ENCODE results near the gene DGKI. TPM values are rescaled to one million over a fixed set of nuclear protein-coding genes. Genes with fewer than 3 reads are reported as not detected.

Gene DGKI
- total and polyA plus RNA-seq, 2 donors (not counting 1 experiment from before 2014, with no cell fraction given), result not detected

- H3K4me1 ChIP-seq (ENCODE audit: control insufficient read depth in 2 of 2, insufficient read depth in 2 of 2, low read length in 2 of 2), result no peaks in the 10 kb centered on the region
- no CpG with 5 or more reads among the region's 1 CpG for WGBS (ENCODE audit: insufficient coverage)
- peaks cover 3% of the 10 kb centered on the region for H3K27me3 Mint-ChIP-seq
- no peaks in the 10 kb centered on the region for H4K20me1 ChIP-seq (ENCODE audit: control insufficient read depth, insufficient read depth, low read length, poor library complexity, severe bottlenecking)
- H3K27ac ChIP-seq (ENCODE audit: low read length in 2 of 2), result no peak overlapping the region
- no peak overlapping the region for H3K9ac ChIP-seq (ENCODE audit: low read length)
- no peak overlapping the region for H2AFZ ChIP-seq (ENCODE audit: insufficient read depth, low read depth, low read length, poor library complexity, severe bottlenecking)
- no peak for DNase-seq
- TF ChIP-seq CTCF (IDR thresholded peaks at IDR 0.05), result no peak
- TF ChIP-seq EZH2 (IDR thresholded peaks at IDR 0.05; ENCODE audit: borderline replicate concordance, insufficient read depth, low read depth, low read length, poor library complexity, severe bottlenecking), result no peak
- ChIA-PET POLR2A (no interaction called here), CTCF (no interaction called here)
- H3K27ac Mint-ChIP-seq, result no peak overlapping the region
- H3K9me3 ChIP-seq (ENCODE audit: control extremely low read depth in 1 of 3, control insufficient read depth in 2 of 3, insufficient read depth in 1 of 3, low read length in 2 of 3), result no peaks in the 10 kb centered on the region
- H3K4me1 Mint-ChIP-seq, result no peaks in the 10 kb centered on the region
- ATAC-seq (ENCODE audit: low read depth), result no peak
- no peak overlapping the region for H3K4me3 Mint-ChIP-seq
- intact Hi-C loops (cut with micrococcal nuclease), result no loop called here
- no peaks in the 10 kb centered on the region for H3K27me3 ChIP-seq (replicated peaks in 1 of 4; ENCODE audit: control extremely low read depth in 1 of 4, control insufficient read depth in 3 of 4, insufficient read depth in 4 of 4, low read length in 3 of 4)
- H3K36me3 ChIP-seq (replicated peaks in 1 of 2; ENCODE audit: control extremely low read depth in 1 of 2, control insufficient read depth in 1 of 2, extremely low read depth in 1 of 2, insufficient read depth in 2 of 2, low read length in 1 of 2), result no peaks in the 10 kb centered on the region
- no peaks in the 10 kb centered on the region for H3K79me2 ChIP-seq (ENCODE audit: control insufficient read depth, insufficient read depth, low read length)
- no peak overlapping the region for H3K4me3 ChIP-seq (ENCODE audit: control extremely low read depth in 1 of 5, extremely low read depth in 1 of 5, insufficient read depth in 1 of 5, low read depth in 2 of 5, low read length in 4 of 5)
- H3K9me3 Mint-ChIP-seq (ENCODE audit: insufficient read depth), result no peaks in the 10 kb centered on the region
- H3K4me2 ChIP-seq (replicated peaks; ENCODE audit: low read depth, low read length, poor library complexity, severe bottlenecking), result no peak overlapping the region
Measured at GRCh38 chr7:137801491-137801890, 45.3 kb downstream of the DGKI start.

GRCh38 chr7:137801003-137801402 is 45.8 kb downstream of the DGKI start:
- Histone ChIP-seq H3K9me3 (ENCODE audit: control extremely low read depth in 1 of 3, control insufficient read depth in 2 of 3, insufficient read depth in 1 of 3, low read length in 2 of 3) (peaks cover 0 to 2% (median 0%) of the 10 kb centered on the region in 3 donors), H2AFZ (ENCODE audit: insufficient read depth, low read depth, low read length, poor library complexity, severe bottlenecking) (no peak overlapping the region), H3K4me1 (ENCODE audit: control insufficient read depth in 2 of 2, insufficient read depth in 2 of 2, low read length in 2 of 2) (no peaks in the 10 kb centered on the region), H3K4me2 (replicated peaks; ENCODE audit: low read depth, low read length, poor library complexity, severe bottlenecking) (no peak overlapping the region), H3K27me3 (replicated peaks in 1 of 4; ENCODE audit: control extremely low read depth in 1 of 4, control insufficient read depth in 3 of 4, insufficient read depth in 4 of 4, low read length in 3 of 4) (no peaks in the 10 kb centered on the region), H3K9ac (ENCODE audit: low read length) (no peak overlapping the region), H3K79me2 (ENCODE audit: control insufficient read depth, insufficient read depth, low read length) (no peaks in the 10 kb centered on the region), H4K20me1 (ENCODE audit: control insufficient read depth, insufficient read depth, low read length, poor library complexity, severe bottlenecking) (no peaks in the 10 kb centered on the region), H3K4me3 (ENCODE audit: control extremely low read depth in 1 of 5, extremely low read depth in 1 of 5, insufficient read depth in 1 of 5, low read depth in 2 of 5, low read length in 4 of 5) (no peak overlapping the region), H3K36me3 (replicated peaks in 1 of 2; ENCODE audit: control extremely low read depth in 1 of 2, control insufficient read depth in 1 of 2, extremely low read depth in 1 of 2, insufficient read depth in 2 of 2, low read length in 1 of 2) (no peaks in the 10 kb centered on the region), H3K27ac (ENCODE audit: low read length in 2 of 2) (no peak overlapping the region)
- intact Hi-C loops (cut with micrococcal nuclease), result no loop called here
- H3K9me3 Mint-ChIP-seq (ENCODE audit: insufficient read depth), result no peaks in the 10 kb centered on the region
- H3K27me3 Mint-ChIP-seq, result peaks cover 3% of the 10 kb centered on the region
- H3K4me3 Mint-ChIP-seq, result no peak overlapping the region
- no peak for DNase-seq
- H3K27ac Mint-ChIP-seq, result no peak overlapping the region
- TF ChIP-seq EZH2 (IDR thresholded peaks at IDR 0.05; ENCODE audit: borderline replicate concordance, insufficient read depth, low read depth, low read length, poor library complexity, severe bottlenecking), result no peak
- no peak for TF ChIP-seq CTCF (IDR thresholded peaks at IDR 0.05)
- ATAC-seq (ENCODE audit: low read depth), result no peak
- POLR2A ChIA-PET, result no interaction called here
- H3K4me1 Mint-ChIP-seq, result no peaks in the 10 kb centered on the region
- WGBS (ENCODE audit: insufficient coverage), result no CpG with 5 or more reads among the region's 1 CpG
- CTCF ChIA-PET, result no interaction called here

All from B cell (primary cell).